ENCODE data around the gene TMEM225.

DNA sequence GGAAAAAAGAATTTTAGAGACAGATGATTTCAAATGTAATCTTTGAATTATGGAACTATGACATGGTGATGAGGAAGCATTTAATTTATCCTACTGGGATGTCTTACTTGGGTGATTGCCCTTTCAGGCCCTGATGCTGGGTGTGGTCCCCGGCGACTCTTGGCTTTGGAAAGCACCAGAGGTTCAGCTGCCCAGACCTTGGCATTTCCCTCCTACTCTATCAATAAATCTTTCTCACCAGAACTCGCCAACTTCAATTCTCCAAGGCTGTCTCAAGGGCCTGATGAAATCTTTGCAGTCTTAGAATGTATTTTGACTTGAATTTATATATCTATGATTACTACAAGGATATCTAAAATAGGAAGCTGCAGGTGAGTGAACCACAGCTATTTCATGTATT lies 35.5 kb upstream of the TMEM225 start:
- no peak for TF ChIP-seq CTCF (IDR thresholded peaks at IDR 0.05)
- no peak for TF ChIP-seq POLR2A (IDR thresholded peaks at IDR 0.05)

All from uterus (tissue), 2 donors.